WTC11 (cell line): ENCODE results near the gene CBFA2T2. TPM values are rescaled to one million over a fixed set of nuclear protein-coding genes. Genes with fewer than 3 reads are reported as not detected.

Source experiments
- ATAC-seq: fragments of 200-7000 bp; cut with Tn5 transposase; 2 replicates; pipeline ENCODE4 v1.10.0; 2021; ENCODE audit warnings: mild to moderate bottlenecking, moderate library complexity
- CTCF ChIA-PET: fragments of 300-600 bp; sonication (Branson Sonifier 250); formaldehyde crosslinking; loops from one replicate; lab custom pipeline; 2021; ENCODE audit warnings: antibody characterized with exemption; lab: Charles Lee
- POLR2A ChIA-PET: fragments of 350-600 bp; sonication (Branson Sonifier 250); formaldehyde crosslinking; loops from one replicate; lab custom pipeline; 2021; ENCODE audit warnings: antibody characterized with exemption; lab: Charles Lee
- DNase-seq: peaks from one replicate; pipeline ENCODE4 v3.0.0; 2021; ENCODE audit warnings: low spot score
- H3K27ac Mint-ChIP-seq: 2 replicates; pipeline ENCODE4 v1.8.0; 2021; ENCODE audit warnings: mixed read lengths
- H3K27me3 Mint-ChIP-seq: 2 replicates; pipeline ENCODE4 v1.8.0; 2021; ENCODE audit warnings: low read depth, mild to moderate bottlenecking, moderate library complexity, mixed read lengths
- H3K36me3 Mint-ChIP-seq: 2 replicates; pipeline ENCODE4 v1.8.0; 2021; ENCODE audit warnings: mixed read lengths
- H3K4me1 Mint-ChIP-seq: 2 replicates; pipeline ENCODE4 v1.8.0; 2022; ENCODE audit warnings: mixed read lengths
- H3K4me3 Mint-ChIP-seq: 2 replicates; pipeline ENCODE4 v1.8.0; 2021; ENCODE audit warnings: mild to moderate bottlenecking, moderate library complexity, mixed read lengths
- H3K9me3 Mint-ChIP-seq: 2 replicates; pipeline ENCODE4 v1.8.0; 2021; ENCODE audit warnings: mixed read lengths
- AFF4 ChIP-seq: sonication (generic); formaldehyde crosslinking; IDR thresholded peaks from 2 replicates; pipeline ENCODE4 v1.8.1; 2023; ENCODE audit warnings: mild to moderate bottlenecking, missing genetic modification reagents, borderline replicate concordance
- ATF1 ChIP-seq: sonication (generic); formaldehyde crosslinking; IDR thresholded peaks from 2 replicates; pipeline ENCODE4 v1.8.1; 2023; ENCODE audit warnings: mild to moderate bottlenecking, moderate library complexity, missing genetic modification reagents
- ELF4 ChIP-seq: sonication (generic); formaldehyde crosslinking; IDR thresholded peaks from 2 replicates; pipeline ENCODE4 v1.8.1; 2022; ENCODE audit warnings: low read depth, mild to moderate bottlenecking, moderate library complexity, missing genetic modification reagents
- FOXP4 ChIP-seq: sonication (generic); formaldehyde crosslinking; IDR thresholded peaks from 2 replicates; pipeline ENCODE4 v1.8.0; 2022; ENCODE audit warnings: mild to moderate bottlenecking, missing genetic modification reagents
- HMGXB4 ChIP-seq: sonication (generic); formaldehyde crosslinking; IDR thresholded peaks from 2 replicates; pipeline ENCODE4 v1.8.1; 2023; ENCODE audit warnings: mild to moderate bottlenecking, moderate library complexity, missing genetic modification reagents
- JUN ChIP-seq: sonication (generic); formaldehyde crosslinking; IDR thresholded peaks from 2 replicates; pipeline ENCODE4 v1.8.0; 2023; ENCODE audit warnings: mild to moderate bottlenecking, missing genetic modification reagents
- MAX ChIP-seq: sonication (generic); formaldehyde crosslinking; IDR thresholded peaks from 2 replicates; pipeline ENCODE4 v1.8.0; 2022; ENCODE audit warnings: mild to moderate bottlenecking, missing genetic modification reagents
- MYBL2 ChIP-seq: sonication (generic); formaldehyde crosslinking; IDR thresholded peaks from 2 replicates; pipeline ENCODE4 v1.8.1; 2023; ENCODE audit warnings: mild to moderate bottlenecking, moderate library complexity, missing genetic modification reagents
- NR1H2 ChIP-seq: sonication (generic); formaldehyde crosslinking; IDR thresholded peaks from 2 replicates; pipeline ENCODE4 v1.9.0; 2021; ENCODE audit warnings: mild to moderate bottlenecking, moderate library complexity, missing genetic modification reagents
- NR3C1 ChIP-seq: sonication (generic); formaldehyde crosslinking; conservative IDR thresholded peaks from 2 replicates; pipeline ENCODE4 v1.8.1; 2023; ENCODE audit warnings: low read depth, mild to moderate bottlenecking, missing genetic modification reagents
- RELA ChIP-seq: sonication (generic); formaldehyde crosslinking; IDR thresholded peaks from 2 replicates; pipeline ENCODE4 v1.8.1; 2022; ENCODE audit warnings: missing genetic modification reagents, mild to moderate bottlenecking, borderline replicate concordance
- ZMAT4 ChIP-seq: fragments of 250-450 bp; sonication (Bioruptor Pico); IDR thresholded peaks from 2 replicates; pipeline ENCODE4 v1.9.0; 2021; ENCODE audit warnings: mild to moderate bottlenecking
- ZNF138 ChIP-seq: sonication (generic); formaldehyde crosslinking; conservative IDR thresholded peaks from 2 replicates; pipeline ENCODE4 v1.8.1; 2022; ENCODE audit warnings: mild to moderate bottlenecking, moderate library complexity, missing genetic modification reagents
- ZNF263 ChIP-seq: sonication (generic); formaldehyde crosslinking; IDR thresholded peaks from 2 replicates; pipeline ENCODE4 v1.8.1; 2022; ENCODE audit warnings: low read depth, mild to moderate bottlenecking, moderate library complexity, missing genetic modification reagents
- total RNA-seq: library from RNA; stranded (reverse); gene quantifications from 3 replicates; pipeline ENCODE4 v1.2.3, GENCODE V29; 2021
- TF ChIP-seq, protein P1 (sequence below): sonication (generic); formaldehyde crosslinking; IDR thresholded peaks from 2 replicates; pipeline ENCODE4 v1.8.1; 2023; ENCODE audit warnings: mild to moderate bottlenecking, missing genetic modification reagents, moderate library complexity
- TF ChIP-seq, protein P2 (sequence below): sonication (generic); formaldehyde crosslinking; IDR thresholded peaks from 2 replicates; pipeline ENCODE4 v1.8.1; 2022; ENCODE audit warnings: low read depth, missing genetic modification reagents, borderline replicate concordance
- TF ChIP-seq, protein P3 (sequence below): sonication (generic); formaldehyde crosslinking; IDR thresholded peaks from 2 replicates; pipeline ENCODE4 v1.8.1; 2023; ENCODE audit warnings: mild to moderate bottlenecking, missing genetic modification reagents

CBFA2T2 gene
- total RNA-seq, 1 experiment from 2014 or later: 22.1 TPM

GRCh38 chr20:33604991-33605370 is 115.1 kb downstream of the CBFA2T2 start:
- H3K9me3 Mint-ChIP-seq: no peaks in the 10 kb centered on the region
- TF ChIP-seq ZNF138: no peak
- TF ChIP-seq ZMAT4 (CRISPR knock-in tag): no peak
- TF ChIP-seq HMGXB4 (CRISPR knock-in tag): no peak
- no peak for TF ChIP-seq FOXP4 (CRISPR knock-in tag)
- no peak for TF ChIP-seq MAX
- TF ChIP-seq JUN (CRISPR knock-in tag): no peak
- TF ChIP-seq AFF4 (CRISPR knock-in tag): no peak
- TF ChIP-seq NR3C1 (CRISPR knock-in tag): no peak
- no peak overlapping the region for H3K4me3 Mint-ChIP-seq
- no peaks in the 10 kb centered on the region for H3K36me3 Mint-ChIP-seq
- H3K4me1 Mint-ChIP-seq: no peaks in the 10 kb centered on the region
- DNase-seq (no peak), ATAC-seq (no peak)
- ChIA-PET CTCF (no interaction called here), POLR2A (interaction anchor here (0.6 kb wide), 1 partner anchor 8 kb away, joined by 8 read pairs; no protein-coding TSS in a partner anchor)
- no peaks in the 10 kb centered on the region for H3K27me3 Mint-ChIP-seq
- no peak overlapping the region for H3K27ac Mint-ChIP-seq

DNA sequence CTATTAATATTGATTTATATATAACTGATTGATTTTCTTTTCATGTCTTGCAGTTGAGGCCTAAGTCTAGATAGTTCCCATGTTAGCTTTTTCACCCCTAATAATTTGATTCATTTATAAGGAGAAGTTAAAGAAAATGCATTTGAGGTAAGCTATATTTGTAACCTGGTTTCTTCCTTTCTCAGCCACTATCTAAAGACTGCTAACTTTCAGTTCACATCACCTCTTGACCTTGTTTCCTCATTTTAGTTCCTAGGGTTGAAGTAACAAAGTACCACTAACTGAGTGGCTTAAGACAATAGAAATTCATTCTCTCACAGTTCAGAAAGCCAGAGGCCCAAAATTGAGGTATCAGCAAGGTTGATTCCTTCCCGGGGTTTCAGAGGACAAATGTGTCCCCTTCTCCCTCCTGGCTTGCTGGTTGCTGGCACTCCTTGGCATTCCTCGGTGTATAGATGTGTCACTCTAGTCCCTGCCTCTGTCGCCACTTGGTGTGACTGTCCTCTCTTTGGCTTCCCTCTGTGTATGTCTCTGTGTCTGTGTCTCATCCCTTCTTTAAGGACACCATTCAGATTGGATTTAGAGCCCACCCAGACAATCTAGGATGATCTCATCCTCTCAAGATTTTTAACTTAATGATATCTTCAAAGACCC is 116.3 kb downstream of the CBFA2T2 start:
- POLR2A ChIA-PET: no interaction called here
- no peaks in the 10 kb centered on the region; the same call in 1 of the 2 replicates for H3K36me3 Mint-ChIP-seq
- DNase-seq: no peak
- H3K9me3 Mint-ChIP-seq: no peaks in the 10 kb centered on the region
- no peak overlapping the region for H3K4me3 Mint-ChIP-seq
- H3K27ac Mint-ChIP-seq: no peak overlapping the region
- no peak for ATAC-seq
- H3K27me3 Mint-ChIP-seq: no peaks in the 10 kb centered on the region
- H3K4me1 Mint-ChIP-seq: no peaks in the 10 kb centered on the region
- TF ChIP-seq ZNF263: no peak
- CTCF ChIA-PET: no interaction called here

GRCh38 chr20:33609504-33609903 is 119.6 kb downstream of the CBFA2T2 start:
- H3K4me3 Mint-ChIP-seq: no peak overlapping the region
- H3K27ac Mint-ChIP-seq: no peak overlapping the region
- no peak for ATAC-seq
- no peaks in the 10 kb centered on the region for H3K4me1 Mint-ChIP-seq
- no peaks in the 10 kb centered on the region for H3K9me3 Mint-ChIP-seq
- peaks cover 6% of the 10 kb centered on the region for H3K36me3 Mint-ChIP-seq
- POLR2A ChIA-PET: no interaction called here
- CTCF ChIA-PET: interaction anchor here (1.1 kb wide), 1 partner anchor 94 kb away, joined by 3 read pairs; no protein-coding TSS in a partner anchor
- DNase-seq: no peak
- H3K27me3 Mint-ChIP-seq: no peaks in the 10 kb centered on the region
- TF ChIP-seq, protein P1, sequence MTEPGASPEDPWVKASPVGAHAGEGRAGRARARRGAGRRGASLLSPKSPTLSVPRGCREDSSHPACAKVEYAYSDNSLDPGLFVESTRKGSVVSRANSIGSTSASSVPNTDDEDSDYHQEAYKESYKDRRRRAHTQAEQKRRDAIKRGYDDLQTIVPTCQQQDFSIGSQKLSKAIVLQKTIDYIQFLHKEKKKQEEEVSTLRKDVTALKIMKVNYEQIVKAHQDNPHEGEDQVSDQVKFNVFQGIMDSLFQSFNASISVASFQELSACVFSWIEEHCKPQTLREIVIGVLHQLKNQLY (CRISPR knock-in tag): no peak
- TF ChIP-seq, protein P2, sequence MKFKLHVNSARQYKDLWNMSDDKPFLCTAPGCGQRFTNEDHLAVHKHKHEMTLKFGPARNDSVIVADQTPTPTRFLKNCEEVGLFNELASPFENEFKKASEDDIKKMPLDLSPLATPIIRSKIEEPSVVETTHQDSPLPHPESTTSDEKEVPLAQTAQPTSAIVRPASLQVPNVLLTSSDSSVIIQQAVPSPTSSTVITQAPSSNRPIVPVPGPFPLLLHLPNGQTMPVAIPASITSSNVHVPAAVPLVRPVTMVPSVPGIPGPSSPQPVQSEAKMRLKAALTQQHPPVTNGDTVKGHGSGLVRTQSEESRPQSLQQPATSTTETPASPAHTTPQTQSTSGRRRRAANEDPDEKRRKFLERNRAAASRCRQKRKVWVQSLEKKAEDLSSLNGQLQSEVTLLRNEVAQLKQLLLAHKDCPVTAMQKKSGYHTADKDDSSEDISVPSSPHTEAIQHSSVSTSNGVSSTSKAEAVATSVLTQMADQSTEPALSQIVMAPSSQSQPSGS (CRISPR knock-in tag): no peak
- TF ChIP-seq, protein P3, sequence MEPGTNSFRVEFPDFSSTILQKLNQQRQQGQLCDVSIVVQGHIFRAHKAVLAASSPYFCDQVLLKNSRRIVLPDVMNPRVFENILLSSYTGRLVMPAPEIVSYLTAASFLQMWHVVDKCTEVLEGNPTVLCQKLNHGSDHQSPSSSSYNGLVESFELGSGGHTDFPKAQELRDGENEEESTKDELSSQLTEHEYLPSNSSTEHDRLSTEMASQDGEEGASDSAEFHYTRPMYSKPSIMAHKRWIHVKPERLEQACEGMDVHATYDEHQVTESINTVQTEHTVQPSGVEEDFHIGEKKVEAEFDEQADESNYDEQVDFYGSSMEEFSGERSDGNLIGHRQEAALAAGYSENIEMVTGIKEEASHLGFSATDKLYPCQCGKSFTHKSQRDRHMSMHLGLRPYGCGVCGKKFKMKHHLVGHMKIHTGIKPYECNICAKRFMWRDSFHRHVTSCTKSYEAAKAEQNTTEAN: no peak
- no peak for TF ChIP-seq ELF4 (CRISPR knock-in tag)
- no peak for TF ChIP-seq NR1H2 (CRISPR knock-in tag)
- TF ChIP-seq ATF1 (CRISPR knock-in tag): no peak
- no peak for TF ChIP-seq MYBL2 (CRISPR knock-in tag)
- TF ChIP-seq RELA (CRISPR knock-in tag): no peak
